HEK293 (cell line): Measurements from ENCODE around the gene PTPRR.

Source experiments
- CTCF ChIA-PET: fragments of 350-600 bp; formaldehyde crosslinking; extraction: SDS; loops from one replicate; lab custom pipeline; 2021; ENCODE audit warnings: antibody characterized with exemption; lab: Yijun Ruan, JAX
- POLR2A ChIA-PET: fragments of 300-600 bp; formaldehyde crosslinking; extraction: SDS; loops from one replicate; lab custom pipeline; 2020; ENCODE audit warnings: antibody characterized with exemption, inconsistent platforms; lab: Yijun Ruan, JAX
- H3K27ac ChIP-seq: fragments of 200-500 bp; sonication (Bioruptor generic); 2 replicates; pipeline ENCODE4 v1.5.1; 2014; ENCODE audit warnings: low read depth, low read length, control low read depth, inconsistent platforms; ENCODE audit errors: extremely low read depth
- H3K36me3 ChIP-seq, 2 experiments: fragments of 200-500 bp in 1 of 2; sonication (Bioruptor generic) in 1 of 2; 1 replicate in 1 of 2; 2 replicates in 1 of 2; pipeline ENCODE4 v1.5.1; 2014 to 2017; ENCODE audit warnings: inconsistent platforms in 2 of 2, low read length in 2 of 2; ENCODE audit not compliant: control insufficient read depth in 2 of 2, insufficient read depth in 1 of 2
- H3K4me1 ChIP-seq: fragments of 200-500 bp; sonication (Bioruptor generic); 2 replicates; pipeline ENCODE4 v1.5.1; 2014; ENCODE audit warnings: mild to moderate bottlenecking, low read length, inconsistent platforms; ENCODE audit not compliant: control insufficient read depth, insufficient read depth
- H3K4me3 ChIP-seq: 2 replicates; pipeline ENCODE4 v1.5.1; 2011; ENCODE audit warnings: low read depth, mild to moderate bottlenecking, control low read depth, low read length, moderate library complexity
- H3K9me3 ChIP-seq: fragments of 200-500 bp; sonication (Bioruptor generic); 2 replicates; pipeline ENCODE4 v1.5.1; 2014; ENCODE audit warnings: low read depth, low read length, inconsistent platforms; ENCODE audit not compliant: control insufficient read depth, insufficient read depth
- KLF16 ChIP-seq: fragments of 450-650 bp; formaldehyde crosslinking; IDR thresholded peaks from 2 replicates; pipeline ENCODE4 v1.5.1; 2017; ENCODE audit warnings: missing biosample characterization, missing genetic modification characterization
- MYNN ChIP-seq: fragments of 450-650 bp; formaldehyde crosslinking; IDR thresholded peaks from 2 replicates; pipeline ENCODE4 v1.5.1; 2016; ENCODE audit warnings: missing biosample characterization, missing genetic modification characterization, borderline replicate concordance
- TCF7L2 ChIP-seq: IDR thresholded peaks from 2 replicates; pipeline ENCODE4 v1.6.1; 2011; ENCODE audit warnings: low read depth, mild to moderate bottlenecking, inconsistent platforms, low read length, moderate library complexity, borderline replicate concordance
- ZBTB7A ChIP-seq: fragments of 450-650 bp; formaldehyde crosslinking; IDR thresholded peaks from 2 replicates; pipeline ENCODE4 v1.5.1; 2016; ENCODE audit warnings: low read depth, missing biosample characterization, missing genetic modification characterization
- ZFHX2 ChIP-seq: fragments of 450-650 bp; formaldehyde crosslinking; conservative IDR thresholded peaks from 2 replicates; pipeline ENCODE4 v1.5.1; 2016; ENCODE audit warnings: missing biosample characterization, missing genetic modification characterization
- ZFP41 ChIP-seq: fragments of 450-650 bp; formaldehyde crosslinking; IDR thresholded peaks from 2 replicates; pipeline ENCODE4 v1.5.1; 2016; ENCODE audit warnings: missing biosample characterization, missing genetic modification characterization, borderline replicate concordance
- ZNF132 ChIP-seq: fragments of 450-650 bp; formaldehyde crosslinking; IDR thresholded peaks from 2 replicates; pipeline ENCODE4 v1.5.1; 2017; ENCODE audit warnings: missing biosample characterization, missing genetic modification characterization, borderline replicate concordance
- ZNF138 ChIP-seq: fragments of 450-650 bp; formaldehyde crosslinking; IDR thresholded peaks from 2 replicates; pipeline ENCODE4 v1.5.1; 2016; ENCODE audit warnings: missing biosample characterization, missing genetic modification characterization, borderline replicate concordance
- ZNF341 ChIP-seq: fragments of 450-650 bp; formaldehyde crosslinking; IDR thresholded peaks from 2 replicates; pipeline ENCODE4; 2016; ENCODE audit warnings: low read depth, missing biosample characterization, missing genetic modification characterization
- ZNF366 ChIP-seq: fragments of 450-650 bp; formaldehyde crosslinking; conservative IDR thresholded peaks from 2 replicates; pipeline ENCODE4 v1.5.1; 2016; ENCODE audit warnings: missing biosample characterization, missing genetic modification characterization
- ZNF558 ChIP-seq: fragments of 450-650 bp; formaldehyde crosslinking; IDR thresholded peaks from 2 replicates; pipeline ENCODE4 v1.5.1; 2016; ENCODE audit warnings: missing biosample characterization, missing genetic modification characterization
- ZNF654 ChIP-seq: fragments of 450-650 bp; formaldehyde crosslinking; IDR thresholded peaks from 2 replicates; pipeline ENCODE4 v1.5.1; 2016; ENCODE audit warnings: low read depth, missing biosample characterization, missing genetic modification characterization
- ZNF785 ChIP-seq: fragments of 450-650 bp; formaldehyde crosslinking; IDR thresholded peaks from 2 replicates; pipeline ENCODE4 v1.5.1; 2016; ENCODE audit warnings: missing biosample characterization, missing genetic modification characterization
- TF ChIP-seq, protein P1 (sequence below): fragments of 450-650 bp; formaldehyde crosslinking; conservative IDR thresholded peaks from 2 replicates; pipeline ENCODE4 v1.5.1; 2016; ENCODE audit warnings: low read depth, missing biosample characterization, missing genetic modification characterization
- TF ChIP-seq, protein P2 (sequence below): fragments of 450-650 bp; formaldehyde crosslinking; IDR thresholded peaks from 2 replicates; pipeline ENCODE4 v1.5.1; 2016; ENCODE audit warnings: missing biosample characterization, missing genetic modification characterization, low read depth
- TF ChIP-seq, protein P3 (sequence below): fragments of 450-650 bp; formaldehyde crosslinking; IDR thresholded peaks from 2 replicates; pipeline ENCODE4 v1.5.1; 2016; ENCODE audit warnings: missing biosample characterization, missing genetic modification characterization
- TF ChIP-seq, protein P4 (sequence below): fragments of 450-650 bp; formaldehyde crosslinking; IDR thresholded peaks from 2 replicates; pipeline ENCODE4 v1.5.1; 2016; ENCODE audit warnings: missing biosample characterization, missing genetic modification characterization
- TF ChIP-seq, protein P5 (sequence below): fragments of 450-650 bp; formaldehyde crosslinking; optimal IDR thresholded peaks from 2 replicates; pipeline ENCODE3; 2016; ENCODE audit warnings: missing biosample characterization, mild to moderate bottlenecking, missing genetic modification characterization

The PTPRR gene

DNA sequence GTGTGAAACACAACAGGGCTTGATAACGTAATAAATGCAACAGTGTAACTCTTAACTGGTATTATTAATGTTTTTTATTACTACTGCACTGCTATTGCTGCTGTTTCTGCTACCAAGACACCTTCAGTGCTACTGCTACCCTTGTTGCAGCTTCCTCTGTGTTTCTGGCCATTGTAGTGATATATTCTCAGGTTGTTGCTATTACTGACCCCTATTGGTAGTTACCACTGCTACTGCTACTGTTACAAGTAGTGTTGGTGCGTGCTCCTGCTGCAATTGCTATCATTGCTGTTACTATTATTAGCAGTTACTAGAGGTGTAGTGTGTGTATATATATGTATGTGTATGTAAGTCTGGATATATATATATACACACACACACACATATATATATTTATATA is 196.1 kb downstream of the PTPRR start:
- Histone ChIP-seq H3K36me3 (no peaks in the 10 kb centered on the region), H3K4me3 (no peak overlapping the region), H3K27ac (no peak overlapping the region), H3K9me3 (no peaks in the 10 kb centered on the region), H3K4me1 (no peaks in the 10 kb centered on the region)
- POLR2A ChIA-PET, result no interaction called here
- TF ChIP-seq ZNF138 (no peak), ZNF558 (no peak), ZFP41 (tag by site-specific recombination) (no peak), MYNN (tag by site-specific recombination) (no peak), ZNF132 (tag by site-specific recombination) (no peak)
- TF ChIP-seq, protein P1, sequence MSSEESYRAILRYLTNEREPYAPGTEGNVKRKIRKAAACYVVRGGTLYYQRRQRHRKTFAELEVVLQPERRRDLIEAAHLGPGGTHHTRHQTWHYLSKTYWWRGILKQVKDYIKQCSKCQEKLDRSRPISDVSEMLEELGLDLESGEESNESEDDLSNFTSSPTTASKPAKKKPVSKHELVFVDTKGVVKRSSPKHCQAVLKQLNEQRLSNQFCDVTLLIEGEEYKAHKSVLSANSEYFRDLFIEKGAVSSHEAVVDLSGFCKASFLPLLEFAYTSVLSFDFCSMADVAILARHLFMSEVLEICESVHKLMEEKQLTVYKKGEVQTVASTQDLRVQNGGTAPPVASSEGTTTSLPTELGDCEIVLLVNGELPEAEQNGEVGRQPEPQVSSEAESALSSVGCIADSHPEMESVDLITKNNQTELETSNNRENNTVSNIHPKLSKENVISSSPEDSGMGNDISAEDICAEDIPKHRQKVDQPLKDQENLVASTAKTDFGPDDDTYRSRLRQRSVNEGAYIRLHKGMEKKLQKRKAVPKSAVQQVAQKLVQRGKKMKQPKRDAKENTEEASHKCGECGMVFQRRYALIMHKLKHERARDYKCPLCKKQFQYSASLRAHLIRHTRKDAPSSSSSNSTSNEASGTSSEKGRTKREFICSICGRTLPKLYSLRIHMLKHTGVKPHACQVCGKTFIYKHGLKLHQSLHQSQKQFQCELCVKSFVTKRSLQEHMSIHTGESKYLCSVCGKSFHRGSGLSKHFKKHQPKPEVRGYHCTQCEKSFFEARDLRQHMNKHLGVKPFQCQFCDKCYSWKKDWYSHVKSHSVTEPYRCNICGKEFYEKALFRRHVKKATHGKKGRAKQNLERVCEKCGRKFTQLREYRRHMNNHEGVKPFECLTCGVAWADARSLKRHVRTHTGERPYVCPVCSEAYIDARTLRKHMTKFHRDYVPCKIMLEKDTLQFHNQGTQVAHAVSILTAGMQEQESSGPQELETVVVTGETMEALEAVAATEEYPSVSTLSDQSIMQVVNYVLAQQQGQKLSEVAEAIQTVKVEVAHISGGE (tag by site-specific recombination), result no peak
- CTCF ChIA-PET, result interaction anchor here (0.5 to 1.5 kb wide), 2 partner anchors 602 to 845 kb away, joined by 3 to 7 read pairs; no protein-coding TSS in a partner anchor

DNA sequence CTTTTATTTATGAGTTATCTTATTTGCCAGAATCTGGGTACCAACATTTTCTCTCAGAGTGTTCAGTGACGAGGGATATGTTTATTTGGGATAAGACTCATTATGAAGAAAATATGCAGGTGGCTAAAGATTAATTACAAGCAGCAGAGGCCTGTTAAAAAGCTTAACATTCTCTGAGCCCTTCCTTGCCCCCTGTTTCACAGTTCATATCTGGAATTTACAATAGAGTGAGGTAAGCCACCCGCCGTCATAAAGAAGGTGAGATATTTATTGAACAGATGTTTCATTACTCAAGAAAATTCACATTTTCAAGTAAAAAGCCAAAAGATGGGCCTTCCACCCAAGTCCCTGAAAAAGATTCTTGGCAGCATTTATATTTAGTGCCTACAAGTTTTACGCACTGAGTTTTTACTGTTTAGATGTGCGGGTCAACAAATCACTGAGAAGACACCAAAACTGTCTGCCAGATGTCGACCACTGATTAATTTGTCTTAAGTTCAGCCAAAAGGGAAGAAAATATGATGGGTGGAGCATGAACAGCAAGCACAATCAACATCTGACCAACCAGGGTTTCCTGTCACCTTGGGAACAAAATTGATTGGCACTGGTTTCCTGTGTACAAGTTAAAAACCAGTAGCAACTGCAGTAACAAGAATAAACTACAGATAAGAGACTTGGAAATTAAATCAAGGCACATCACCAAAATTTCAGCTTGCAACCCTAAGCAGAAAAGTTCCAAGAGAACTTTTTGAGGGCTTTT is 197.8 kb downstream of the PTPRR start:
- no peaks in the 10 kb centered on the region for H3K4me1 ChIP-seq
- ChIA-PET POLR2A (no interaction called here), CTCF (interaction anchor here (0.7 to 3.8 kb wide), 3 partner anchors 241 to 843 kb away, joined by 3 to 21 read pairs (median 7); no protein-coding TSS in a partner anchor)
- H3K36me3 ChIP-seq, result no peaks in the 10 kb centered on the region
- no peaks in the 10 kb centered on the region for H3K9me3 ChIP-seq
- H3K27ac ChIP-seq, result no peak overlapping the region
- H3K4me3 ChIP-seq, result no peak overlapping the region
- no peak for TF ChIP-seq ZNF366 (tag by site-specific recombination)
- no peak for TF ChIP-seq ZFHX2 (tag by site-specific recombination)
- TF ChIP-seq, protein P2, sequence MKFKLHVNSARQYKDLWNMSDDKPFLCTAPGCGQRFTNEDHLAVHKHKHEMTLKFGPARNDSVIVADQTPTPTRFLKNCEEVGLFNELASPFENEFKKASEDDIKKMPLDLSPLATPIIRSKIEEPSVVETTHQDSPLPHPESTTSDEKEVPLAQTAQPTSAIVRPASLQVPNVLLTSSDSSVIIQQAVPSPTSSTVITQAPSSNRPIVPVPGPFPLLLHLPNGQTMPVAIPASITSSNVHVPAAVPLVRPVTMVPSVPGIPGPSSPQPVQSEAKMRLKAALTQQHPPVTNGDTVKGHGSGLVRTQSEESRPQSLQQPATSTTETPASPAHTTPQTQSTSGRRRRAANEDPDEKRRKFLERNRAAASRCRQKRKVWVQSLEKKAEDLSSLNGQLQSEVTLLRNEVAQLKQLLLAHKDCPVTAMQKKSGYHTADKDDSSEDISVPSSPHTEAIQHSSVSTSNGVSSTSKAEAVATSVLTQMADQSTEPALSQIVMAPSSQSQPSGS (tag by site-specific recombination), result no peak
- TF ChIP-seq ZNF341 (tag by site-specific recombination), result no peak
- no peak for TF ChIP-seq KLF16
- TF ChIP-seq, protein P3, sequence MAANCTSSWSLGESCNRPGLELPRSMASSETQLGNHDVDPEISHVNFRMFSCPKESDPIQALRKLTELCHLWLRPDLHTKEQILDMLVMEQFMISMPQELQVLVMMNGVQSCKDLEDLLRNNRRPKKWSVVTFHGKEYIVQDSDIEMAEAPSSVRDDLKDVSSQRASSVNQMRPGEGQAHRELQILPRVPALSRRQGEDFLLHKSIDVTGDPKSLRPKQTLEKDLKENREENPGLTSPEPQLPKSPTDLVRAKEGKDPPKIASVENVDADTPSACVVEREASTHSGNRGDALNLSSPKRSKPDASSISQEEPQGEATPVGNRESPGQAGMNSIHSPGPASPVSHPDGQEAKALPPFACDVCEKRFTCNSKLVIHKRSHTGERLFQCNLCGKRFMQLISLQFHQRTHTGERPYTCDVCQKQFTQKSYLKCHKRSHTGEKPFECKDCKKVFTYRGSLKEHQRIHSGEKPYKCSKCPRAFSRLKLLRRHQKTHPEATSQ, result no peak
- TF ChIP-seq, protein P4, sequence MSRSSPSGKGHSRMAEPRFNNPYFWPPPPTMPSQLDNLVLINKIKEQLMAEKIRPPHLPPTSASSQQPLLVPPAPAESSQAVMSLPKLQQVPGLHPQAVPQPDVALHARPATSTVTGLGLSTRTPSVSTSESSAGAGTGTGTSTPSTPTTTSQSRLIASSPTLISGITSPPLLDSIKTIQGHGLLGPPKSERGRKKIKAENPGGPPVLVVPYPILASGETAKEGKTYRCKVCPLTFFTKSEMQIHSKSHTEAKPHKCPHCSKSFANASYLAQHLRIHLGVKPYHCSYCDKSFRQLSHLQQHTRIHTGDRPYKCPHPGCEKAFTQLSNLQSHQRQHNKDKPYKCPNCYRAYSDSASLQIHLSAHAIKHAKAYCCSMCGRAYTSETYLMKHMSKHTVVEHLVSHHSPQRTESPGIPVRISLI (tag by site-specific recombination), result no peak
- TF ChIP-seq ZNF654 (tag by site-specific recombination), result no peak
- TF ChIP-seq, protein P5, sequence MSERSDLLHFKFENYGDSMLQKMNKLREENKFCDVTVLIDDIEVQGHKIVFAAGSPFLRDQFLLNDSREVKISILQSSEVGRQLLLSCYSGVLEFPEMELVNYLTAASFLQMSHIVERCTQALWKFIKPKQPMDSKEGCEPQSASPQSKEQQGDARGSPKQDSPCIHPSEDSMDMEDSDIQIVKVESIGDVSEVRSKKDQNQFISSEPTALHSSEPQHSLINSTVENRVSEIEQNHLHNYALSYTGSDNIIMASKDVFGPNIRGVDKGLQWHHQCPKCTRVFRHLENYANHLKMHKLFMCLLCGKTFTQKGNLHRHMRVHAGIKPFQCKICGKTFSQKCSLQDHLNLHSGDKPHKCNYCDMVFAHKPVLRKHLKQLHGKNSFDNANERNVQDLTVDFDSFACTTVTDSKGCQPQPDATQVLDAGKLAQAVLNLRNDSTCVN (tag by site-specific recombination), result no peak
- TF ChIP-seq ZNF785 (tag by site-specific recombination), result no peak
- no peak for TF ChIP-seq TCF7L2
- no peak for TF ChIP-seq ZBTB7A (tag by site-specific recombination)
